Liver (tissue), 3 donors: Measurements from ENCODE around the gene RNMT.
"Not testable (repeated sequence)": the region's sequence is repeated elsewhere in the genome, so short reads cannot be mapped to it uniquely, and the experiment has no call there.

Source experiments
- EGR1 ChIP-seq, 2 donors: IDR thresholded peaks; 2 replicates each; pipeline ENCODE4 v1.6.1; 2016 to 2018; ENCODE audit warnings: antibody characterized with exemption in 2 of 2, low read depth in 2 of 2
- GABPA ChIP-seq, 2 donors: IDR thresholded peaks in 1 of 2; conservative IDR thresholded peaks in 1 of 2; 2 replicates each; pipeline ENCODE4 v1.6.1; 2016; ENCODE audit warnings: antibody characterized with exemption in 2 of 2, mild to moderate bottlenecking in 1 of 2, moderate library complexity in 1 of 2
- JUND ChIP-seq, 2 donors: IDR thresholded peaks; 2 replicates each; pipeline ENCODE4 v1.6.1; 2016; ENCODE audit warnings: antibody characterized with exemption in 2 of 2
- RAD21 ChIP-seq, 2 donors: IDR thresholded peaks; 2 replicates each; pipeline ENCODE4 v1.6.1; 2016; ENCODE audit warnings: antibody characterized with exemption in 2 of 2, mild to moderate bottlenecking in 2 of 2
- RXRA ChIP-seq, 2 donors: IDR thresholded peaks; 2 replicates each; pipeline ENCODE4 v1.6.1; 2017 to 2018; ENCODE audit warnings: antibody characterized with exemption in 2 of 2, mild to moderate bottlenecking in 1 of 2
- SP1 ChIP-seq: IDR thresholded peaks from 2 replicates; pipeline ENCODE4 v1.6.1; 2018; ENCODE audit warnings: antibody characterized with exemption, mild to moderate bottlenecking
- TAF1 ChIP-seq: conservative IDR thresholded peaks from 2 replicates; pipeline ENCODE4 v1.6.1; 2016; ENCODE audit warnings: antibody characterized with exemption, mild to moderate bottlenecking
- YY1 ChIP-seq: IDR thresholded peaks from 2 replicates; pipeline ENCODE4 v1.6.1; 2016; ENCODE audit warnings: antibody characterized with exemption, mild to moderate bottlenecking
- TF ChIP-seq, protein P1 (sequence below): fragments of 150-350 bp; IDR thresholded peaks from 2 replicates; pipeline ENCODE4 v1.5.1; 2017; ENCODE audit warnings: improper control_type of control experiment, low read depth, low read length; ENCODE audit not compliant: missing input control
- TF ChIP-seq, protein P2 (sequence below): IDR thresholded peaks from 2 replicates; pipeline ENCODE4 v1.6.1; 2016; ENCODE audit warnings: antibody characterized with exemption, mild to moderate bottlenecking
- TF ChIP-seq, protein P3 (sequence below): IDR thresholded peaks from 2 replicates; pipeline ENCODE4 v1.6.1; 2016; ENCODE audit warnings: antibody characterized with exemption
- TF ChIP-seq, protein P4 (sequence below): IDR thresholded peaks from 2 replicates; pipeline ENCODE4 v1.6.1; 2016; ENCODE audit warnings: antibody characterized with exemption
- TF ChIP-seq, protein P5 (sequence below): IDR thresholded peaks from 2 replicates; pipeline ENCODE4 v1.6.1; 2016; ENCODE audit warnings: antibody characterized with exemption
- donor health status: healthy.
- donor health status: healthy.

DNA sequence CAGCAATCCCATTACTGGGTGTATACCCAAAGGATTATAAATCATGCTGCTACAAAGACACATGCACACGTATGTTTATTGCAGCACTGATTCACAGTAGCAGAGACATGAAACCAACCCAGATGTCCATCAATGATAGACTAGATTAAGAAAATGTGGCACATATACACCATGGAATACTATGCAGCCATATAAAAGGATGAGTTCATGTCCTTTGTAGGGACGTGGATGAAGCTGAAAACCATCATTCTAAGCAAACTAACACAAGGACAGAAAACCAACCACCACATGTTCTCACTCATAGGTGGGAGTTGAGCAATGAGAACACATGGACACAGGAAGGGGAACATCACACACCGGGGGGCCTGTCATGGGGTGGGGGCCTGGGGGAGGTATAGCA is 25.1 kb downstream of the RNMT start:
- TF ChIP-seq, protein P1, sequence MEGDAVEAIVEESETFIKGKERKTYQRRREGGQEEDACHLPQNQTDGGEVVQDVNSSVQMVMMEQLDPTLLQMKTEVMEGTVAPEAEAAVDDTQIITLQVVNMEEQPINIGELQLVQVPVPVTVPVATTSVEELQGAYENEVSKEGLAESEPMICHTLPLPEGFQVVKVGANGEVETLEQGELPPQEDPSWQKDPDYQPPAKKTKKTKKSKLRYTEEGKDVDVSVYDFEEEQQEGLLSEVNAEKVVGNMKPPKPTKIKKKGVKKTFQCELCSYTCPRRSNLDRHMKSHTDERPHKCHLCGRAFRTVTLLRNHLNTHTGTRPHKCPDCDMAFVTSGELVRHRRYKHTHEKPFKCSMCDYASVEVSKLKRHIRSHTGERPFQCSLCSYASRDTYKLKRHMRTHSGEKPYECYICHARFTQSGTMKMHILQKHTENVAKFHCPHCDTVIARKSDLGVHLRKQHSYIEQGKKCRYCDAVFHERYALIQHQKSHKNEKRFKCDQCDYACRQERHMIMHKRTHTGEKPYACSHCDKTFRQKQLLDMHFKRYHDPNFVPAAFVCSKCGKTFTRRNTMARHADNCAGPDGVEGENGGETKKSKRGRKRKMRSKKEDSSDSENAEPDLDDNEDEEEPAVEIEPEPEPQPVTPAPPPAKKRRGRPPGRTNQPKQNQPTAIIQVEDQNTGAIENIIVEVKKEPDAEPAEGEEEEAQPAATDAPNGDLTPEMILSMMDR = not testable (repeated sequence)
- TF ChIP-seq, protein P2, sequence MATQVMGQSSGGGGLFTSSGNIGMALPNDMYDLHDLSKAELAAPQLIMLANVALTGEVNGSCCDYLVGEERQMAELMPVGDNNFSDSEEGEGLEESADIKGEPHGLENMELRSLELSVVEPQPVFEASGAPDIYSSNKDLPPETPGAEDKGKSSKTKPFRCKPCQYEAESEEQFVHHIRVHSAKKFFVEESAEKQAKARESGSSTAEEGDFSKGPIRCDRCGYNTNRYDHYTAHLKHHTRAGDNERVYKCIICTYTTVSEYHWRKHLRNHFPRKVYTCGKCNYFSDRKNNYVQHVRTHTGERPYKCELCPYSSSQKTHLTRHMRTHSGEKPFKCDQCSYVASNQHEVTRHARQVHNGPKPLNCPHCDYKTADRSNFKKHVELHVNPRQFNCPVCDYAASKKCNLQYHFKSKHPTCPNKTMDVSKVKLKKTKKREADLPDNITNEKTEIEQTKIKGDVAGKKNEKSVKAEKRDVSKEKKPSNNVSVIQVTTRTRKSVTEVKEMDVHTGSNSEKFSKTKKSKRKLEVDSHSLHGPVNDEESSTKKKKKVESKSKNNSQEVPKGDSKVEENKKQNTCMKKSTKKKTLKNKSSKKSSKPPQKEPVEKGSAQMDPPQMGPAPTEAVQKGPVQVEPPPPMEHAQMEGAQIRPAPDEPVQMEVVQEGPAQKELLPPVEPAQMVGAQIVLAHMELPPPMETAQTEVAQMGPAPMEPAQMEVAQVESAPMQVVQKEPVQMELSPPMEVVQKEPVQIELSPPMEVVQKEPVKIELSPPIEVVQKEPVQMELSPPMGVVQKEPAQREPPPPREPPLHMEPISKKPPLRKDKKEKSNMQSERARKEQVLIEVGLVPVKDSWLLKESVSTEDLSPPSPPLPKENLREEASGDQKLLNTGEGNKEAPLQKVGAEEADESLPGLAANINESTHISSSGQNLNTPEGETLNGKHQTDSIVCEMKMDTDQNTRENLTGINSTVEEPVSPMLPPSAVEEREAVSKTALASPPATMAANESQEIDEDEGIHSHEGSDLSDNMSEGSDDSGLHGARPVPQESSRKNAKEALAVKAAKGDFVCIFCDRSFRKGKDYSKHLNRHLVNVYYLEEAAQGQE = not testable (repeated sequence)
- TF ChIP-seq RXRA (IDR thresholded peaks at IDR 0.05); SP1; YY1; TAF1; RAD21 (IDR thresholded peaks at IDR 0.05); JUND (IDR thresholded peaks at IDR 0.05); GABPA (IDR thresholded peaks at IDR 0.05 in 1 of 2, conservative IDR thresholded peaks at IDR 0.05 in 1 of 2); EGR1 (IDR thresholded peaks at IDR 0.05; ENCODE audit: low read depth in 2 of 2): not testable (repeated sequence)
- TF ChIP-seq, protein P3, sequence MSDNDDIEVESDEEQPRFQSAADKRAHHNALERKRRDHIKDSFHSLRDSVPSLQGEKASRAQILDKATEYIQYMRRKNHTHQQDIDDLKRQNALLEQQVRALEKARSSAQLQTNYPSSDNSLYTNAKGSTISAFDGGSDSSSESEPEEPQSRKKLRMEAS = not testable (repeated sequence)
- TF ChIP-seq, protein P4, sequence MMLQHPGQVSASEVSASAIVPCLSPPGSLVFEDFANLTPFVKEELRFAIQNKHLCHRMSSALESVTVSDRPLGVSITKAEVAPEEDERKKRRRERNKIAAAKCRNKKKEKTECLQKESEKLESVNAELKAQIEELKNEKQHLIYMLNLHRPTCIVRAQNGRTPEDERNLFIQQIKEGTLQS = not testable (repeated sequence)
- TF ChIP-seq, protein P5, sequence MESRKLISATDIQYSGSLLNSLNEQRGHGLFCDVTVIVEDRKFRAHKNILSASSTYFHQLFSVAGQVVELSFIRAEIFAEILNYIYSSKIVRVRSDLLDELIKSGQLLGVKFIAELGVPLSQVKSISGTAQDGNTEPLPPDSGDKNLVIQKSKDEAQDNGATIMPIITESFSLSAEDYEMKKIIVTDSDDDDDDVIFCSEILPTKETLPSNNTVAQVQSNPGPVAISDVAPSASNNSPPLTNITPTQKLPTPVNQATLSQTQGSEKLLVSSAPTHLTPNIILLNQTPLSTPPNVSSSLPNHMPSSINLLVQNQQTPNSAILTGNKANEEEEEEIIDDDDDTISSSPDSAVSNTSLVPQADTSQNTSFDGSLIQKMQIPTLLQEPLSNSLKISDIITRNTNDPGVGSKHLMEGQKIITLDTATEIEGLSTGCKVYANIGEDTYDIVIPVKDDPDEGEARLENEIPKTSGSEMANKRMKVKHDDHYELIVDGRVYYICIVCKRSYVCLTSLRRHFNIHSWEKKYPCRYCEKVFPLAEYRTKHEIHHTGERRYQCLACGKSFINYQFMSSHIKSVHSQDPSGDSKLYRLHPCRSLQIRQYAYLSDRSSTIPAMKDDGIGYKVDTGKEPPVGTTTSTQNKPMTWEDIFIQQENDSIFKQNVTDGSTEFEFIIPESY = not testable (repeated sequence)
